Endothelial cell of umbilical vein (primary cell): Measurements from ENCODE around the gene STK32C. TPM values are rescaled to one million over a fixed set of nuclear protein-coding genes. Genes with fewer than 3 reads are reported as not detected.

Experiments used
- BruUV-seq: library from RNA; stranded (reverse); fragments of 400-500 nt; replicated peaks from 2 replicates; lab custom pipeline; 2021; lab: Mats Ljungman, UMichigan
- CTCF ChIA-PET: fragments of 300-600, 350-600 bp; sonication (Branson Sonifier 250); formaldehyde crosslinking; loops from one replicate; lab custom pipeline; 2021; ENCODE audit warnings: antibody characterized with exemption, inconsistent platforms; lab: Charles Lee
- POLR2A ChIA-PET: fragments of 300-600, 350-600 bp; sonication (Branson Sonifier 250); formaldehyde crosslinking; loops from one replicate; lab custom pipeline; 2021; ENCODE audit warnings: antibody characterized with exemption, inconsistent platforms; lab: Charles Lee
- DNase-seq: peaks from one replicate; pipeline ENCODE4 v3.0.0-alpha.2; 2011; ENCODE audit warnings: low read depth, low spot score
- FAIRE-seq: peaks from 2 replicates; lab custom pipeline; 2011; peaks lifted over from hg19 to GRCh38; lab: Jason Lieb, UNC
- H2AFZ ChIP-seq: 2 replicates; pipeline ENCODE4 v1.6.0; 2012; ENCODE audit warnings: low read depth, low read length, control low read depth, inconsistent platforms
- H3K27ac ChIP-seq: 2 replicates; pipeline ENCODE4 v1.5.1; 2011; ENCODE audit warnings: low read depth, mild to moderate bottlenecking, control low read depth, low read length, moderate library complexity; ENCODE audit not compliant: insufficient read depth
- H3K27me3 ChIP-seq, 2 experiments: 2 replicates each; pipeline versions ENCODE4 v1.6.0 to v1.6.1; 2011; ENCODE audit warnings: low read length in 2 of 2, mixed read lengths in 1 of 2; ENCODE audit not compliant: control insufficient read depth in 2 of 2, insufficient read depth in 2 of 2
- H3K36me3 ChIP-seq, 2 experiments: 2 replicates in 1 of 2; 3 replicates in 1 of 2; pipeline ENCODE4 v1.5.1; 2011; ENCODE audit warnings: low read length in 2 of 2, mild to moderate bottlenecking in 1 of 2, moderate library complexity in 1 of 2; ENCODE audit not compliant: control insufficient read depth in 2 of 2, insufficient read depth in 2 of 2; ENCODE audit errors: extremely low read depth in 1 of 2
- H3K4me1 ChIP-seq: 3 replicates; pipeline ENCODE4 v1.5.1; 2011; ENCODE audit warnings: mild to moderate bottlenecking, low read length; ENCODE audit not compliant: control insufficient read depth, insufficient read depth; ENCODE audit errors: extremely low read depth
- H3K4me2 ChIP-seq: 2 replicates; pipeline ENCODE4 v1.6.1; 2011; ENCODE audit warnings: low read length, control low read depth, mixed read lengths; ENCODE audit not compliant: insufficient read depth
- H3K4me3 ChIP-seq, 3 experiments: fragments of 200-600 bp in 1 of 3; sonication (generic), shearing (Covaris generic) in 1 of 3; replicated peaks in 1 of 3; 2 replicates each; pipeline ENCODE4 v1.5.1; 2011 to 2016; ENCODE audit warnings: control low read depth in 3 of 3, low read length in 3 of 3, mild to moderate bottlenecking in 2 of 3, inconsistent platforms in 1 of 3, low read depth in 1 of 3, moderate library complexity in 1 of 3; ENCODE audit not compliant: insufficient read depth in 1 of 3
- H3K79me2 ChIP-seq: 2 replicates; pipeline ENCODE4 v1.6.0; 2012; ENCODE audit warnings: low read length, inconsistent platforms; ENCODE audit not compliant: control insufficient read depth, insufficient read depth
- H3K9ac ChIP-seq: replicated peaks from 2 replicates; pipeline ENCODE3; 2011; ENCODE audit warnings: low read length, control low read depth; ENCODE audit not compliant: insufficient read depth; ENCODE audit errors: extremely low read depth
- H3K9me1 ChIP-seq: replicated peaks from 3 replicates; pipeline ENCODE4 v1.6.0; 2011; ENCODE audit warnings: mild to moderate bottlenecking, low read length; ENCODE audit not compliant: control insufficient read depth, insufficient read depth; ENCODE audit errors: extremely low read depth
- H3K9me3 ChIP-seq: replicated peaks from 2 replicates; pipeline ENCODE4 v1.5.1; 2012; ENCODE audit warnings: low read length, inconsistent platforms; ENCODE audit not compliant: control insufficient read depth, insufficient read depth
- H4K20me1 ChIP-seq: replicated peaks from 2 replicates; pipeline ENCODE3; 2011; ENCODE audit warnings: mild to moderate bottlenecking, low read length; ENCODE audit not compliant: control insufficient read depth, insufficient read depth; ENCODE audit errors: extremely low read depth
- CTCF ChIP-seq, 2 donors: IDR thresholded peaks; 1 replicate in 1 of 2; 2 replicates in 1 of 2; pipeline ENCODE4 v1.5.1; 2011; ENCODE audit warnings: low read length in 2 of 2, mild to moderate bottlenecking in 2 of 2, moderate library complexity in 2 of 2, control low read depth in 1 of 2, inconsistent platforms in 1 of 2, low read depth in 1 of 2; ENCODE audit not compliant: insufficient read depth in 1 of 2; ENCODE audit errors: extremely low read depth in 1 of 2
- EZH2 ChIP-seq: IDR thresholded peaks from 2 replicates; pipeline ENCODE4 v1.6.1; 2012; ENCODE audit warnings: borderline replicate concordance, low read depth, mild to moderate bottlenecking, moderate library complexity, low read length, inconsistent platforms; ENCODE audit not compliant: severe bottlenecking
- FOS ChIP-seq: IDR thresholded peaks from 2 replicates; pipeline ENCODE4 v1.6.1; 2011; ENCODE audit warnings: mild to moderate bottlenecking, low read length, moderate library complexity, borderline replicate concordance; ENCODE audit not compliant: insufficient read depth
- GATA2 ChIP-seq: IDR thresholded peaks from 2 replicates; pipeline ENCODE4 v1.7.0; 2011; ENCODE audit warnings: low read depth, mild to moderate bottlenecking, moderate library complexity, mixed read lengths, low read length; ENCODE audit not compliant: insufficient read length, insufficient read depth
- JUN ChIP-seq: IDR thresholded peaks from 2 replicates; pipeline ENCODE4 v1.6.1; 2011; ENCODE audit warnings: borderline replicate concordance, low read depth; ENCODE audit not compliant: insufficient read length, insufficient read depth
- MAX ChIP-seq: IDR thresholded peaks from 2 replicates; pipeline ENCODE4 v1.6.1; 2011; ENCODE audit not compliant: insufficient read depth, insufficient read length
- MYC ChIP-seq: IDR thresholded peaks from one replicate; pipeline ENCODE4 v1.6.1; 2011; ENCODE audit warnings: mild to moderate bottlenecking, low read depth, low read length
- POLR2A ChIP-seq: IDR thresholded peaks from 2 replicates; pipeline ENCODE4 v1.6.1; 2012; ENCODE audit warnings: low read depth, mild to moderate bottlenecking, control low read depth, low read length
- POLR2AphosphoS5 ChIP-seq: IDR thresholded peaks from 2 replicates; pipeline ENCODE4 v1.6.1; 2012; ENCODE audit warnings: low read depth, mild to moderate bottlenecking, control low read depth, low read length, moderate library complexity; ENCODE audit not compliant: insufficient read depth
- dilution Hi-C: fragments of 300-500 bp; cut with MboI; formaldehyde crosslinking; loops from one replicate; pipeline ENCODE4 v1.15.0; 2019; ENCODE audit warnings: low sequenced_read_pairs; ENCODE audit not compliant: extremely low pct_ligation_motif_present
- intact Hi-C: fragments of 100-400 bp; cut with micrococcal nuclease; formaldehyde crosslinking; loops from one replicate; pipeline ENCODE4 v1.10.0; 2022
- polyA plus RNA-seq, 4 experiments: library from polyadenylated mRNA; depleted of rRNA in 3 of 4; stranded (reverse) in 3 of 4; unstranded in 1 of 4; fragments of >200 nt; gene quantifications; 2 replicates each; pipeline versions ENCODE4 v1.2.1 to v1.2.3, GENCODE V29; 2011 to 2012; ENCODE audit warnings: missing spikeins in 1 of 4
- total RNA-seq: library from RNA; stranded (reverse); gene quantifications from 2 replicates; pipeline ENCODE4 v1.2.3, GENCODE V29; 2021

Gene STK32C
- total and polyA plus RNA-seq, 2 donors (not counting 3 experiments of a cell fraction or from before 2014, with no cell fraction given), result 5.4 to 14.1 TPM

DNA sequence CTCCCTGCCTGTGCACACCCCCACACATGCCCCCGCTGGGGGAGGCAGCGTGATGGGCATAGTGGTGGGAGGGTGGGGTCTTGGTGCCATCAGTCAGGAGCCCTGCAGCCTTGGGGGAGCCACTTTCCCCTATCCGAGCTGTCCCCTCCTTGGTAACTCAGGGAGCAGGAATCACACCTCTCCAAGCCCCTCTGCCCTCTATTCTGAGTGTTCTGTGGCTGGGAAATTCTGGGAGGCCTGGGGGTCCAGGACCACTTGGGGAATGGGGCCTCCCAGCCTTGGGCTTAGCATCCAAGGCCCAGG, 109.7 kb downstream of the STK32C start:
- no peaks in the 10 kb centered on the region for H3K9me3 ChIP-seq
- H3K4me3 ChIP-seq, result no peak overlapping the region
- TF ChIP-seq EZH2, result no peak
- H3K27ac ChIP-seq, result no peak overlapping the region
- POLR2A ChIA-PET, result no interaction called here
- H3K9me1 ChIP-seq, result no peaks in the 10 kb centered on the region
- no peak overlapping the region for H3K9ac ChIP-seq
- H2AFZ ChIP-seq, result no peak overlapping the region
- CTCF ChIA-PET, result no interaction called here
- no peak for FAIRE-seq
- H3K4me2 ChIP-seq, result no peak overlapping the region
- H3K79me2 ChIP-seq, result no peaks in the 10 kb centered on the region
- peaks cover 0 to 3% of the 10 kb centered on the region in 2 experiments for H3K36me3 ChIP-seq
- no peaks in the 10 kb centered on the region for H3K4me1 ChIP-seq
- dilution Hi-C loops (no loop called here), intact Hi-C loops (no loop called here)
- no peaks in the 10 kb centered on the region for H4K20me1 ChIP-seq
- BruUV-seq, result no TSS peak
- DNase-seq, result no peak
- no peaks in the 10 kb centered on the region for H3K27me3 ChIP-seq

GRCh38 chr10:132197271-132198067, 110.3 kb downstream of the STK32C start:
- Histone ChIP-seq H3K36me3 (peaks cover 0 to 3% of the 10 kb centered on the region in 2 experiments), H3K9me3 (no peaks in the 10 kb centered on the region), H3K9me1 (no peaks in the 10 kb centered on the region), H2AFZ (no peak overlapping the region), H3K4me1 (no peaks in the 10 kb centered on the region), H3K27me3 (no peaks in the 10 kb centered on the region), H3K27ac (no peak overlapping the region), H3K4me2 (no peak overlapping the region), H3K9ac (no peak overlapping the region), H3K4me3 (no peak overlapping the region), H3K79me2 (no peaks in the 10 kb centered on the region), H4K20me1 (no peaks in the 10 kb centered on the region)
- CTCF ChIA-PET, result no interaction called here
- intact Hi-C loops (no loop called here), dilution Hi-C loops (no loop called here)
- BruUV-seq, result no TSS peak
- POLR2A ChIA-PET, result no interaction called here
- no peak for FAIRE-seq
- DNase-seq, result no peak
- TF ChIP-seq POLR2A, result no peak
- TF ChIP-seq MYC, result no peak
- no peak for TF ChIP-seq JUN
- TF ChIP-seq FOS, result no peak
- TF ChIP-seq GATA2, result no peak
- TF ChIP-seq EZH2, result no peak
- TF ChIP-seq CTCF (IDR thresholded peaks at IDR 0.05; ENCODE audit: extremely low read depth in 1 of 2, insufficient read depth in 1 of 2, low read depth in 1 of 2, low read length in 2 of 2), result no peak
- TF ChIP-seq MAX, result no peak
- TF ChIP-seq POLR2AphosphoS5, result no peak
